OCI-LY1 (cell line): Measurements from ENCODE around the gene STK11.

ENCODE experiments used
- EZH2 ChIP-seq: fragments of 200-600 bp; sonication (generic), shearing (Covaris generic); IDR thresholded peaks from 2 replicates; pipeline ENCODE4 v1.8.0; 2017; ENCODE audit warnings: borderline replicate concordance, mixed run types, mild to moderate bottlenecking, antibody characterized with exemption, low read length, moderate library complexity, mixed read lengths
- TF ChIP-seq, protein P1 (sequence below): fragments of 200-600 bp; sonication (generic), shearing (Covaris generic); IDR thresholded peaks from 2 replicates; pipeline ENCODE4 v1.5.1; 2017; ENCODE audit warnings: mild to moderate bottlenecking, antibody characterized with exemption, low read length, moderate library complexity, mixed read lengths

DNA sequence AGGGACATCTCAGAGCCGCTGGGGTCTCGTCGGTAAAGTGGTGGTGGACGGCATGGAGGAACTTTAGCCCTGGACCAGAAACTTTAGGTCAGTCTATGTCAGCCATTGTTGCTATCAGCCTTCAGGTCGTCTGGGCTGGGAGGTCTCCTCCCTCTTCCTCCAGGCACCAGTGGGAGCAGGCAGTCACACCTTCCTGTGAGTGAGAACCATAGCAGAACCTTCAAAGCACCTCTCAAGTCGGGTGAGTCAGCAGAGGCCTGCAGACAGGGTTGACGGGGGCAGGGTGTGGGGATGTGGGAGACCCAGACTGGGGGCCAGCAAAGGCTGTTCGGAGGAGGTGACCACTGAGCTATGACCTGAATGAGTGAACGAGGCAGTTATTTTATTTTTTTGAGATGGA, 16.2 kb upstream of the STK11 start:
- TF ChIP-seq, protein P1, sequence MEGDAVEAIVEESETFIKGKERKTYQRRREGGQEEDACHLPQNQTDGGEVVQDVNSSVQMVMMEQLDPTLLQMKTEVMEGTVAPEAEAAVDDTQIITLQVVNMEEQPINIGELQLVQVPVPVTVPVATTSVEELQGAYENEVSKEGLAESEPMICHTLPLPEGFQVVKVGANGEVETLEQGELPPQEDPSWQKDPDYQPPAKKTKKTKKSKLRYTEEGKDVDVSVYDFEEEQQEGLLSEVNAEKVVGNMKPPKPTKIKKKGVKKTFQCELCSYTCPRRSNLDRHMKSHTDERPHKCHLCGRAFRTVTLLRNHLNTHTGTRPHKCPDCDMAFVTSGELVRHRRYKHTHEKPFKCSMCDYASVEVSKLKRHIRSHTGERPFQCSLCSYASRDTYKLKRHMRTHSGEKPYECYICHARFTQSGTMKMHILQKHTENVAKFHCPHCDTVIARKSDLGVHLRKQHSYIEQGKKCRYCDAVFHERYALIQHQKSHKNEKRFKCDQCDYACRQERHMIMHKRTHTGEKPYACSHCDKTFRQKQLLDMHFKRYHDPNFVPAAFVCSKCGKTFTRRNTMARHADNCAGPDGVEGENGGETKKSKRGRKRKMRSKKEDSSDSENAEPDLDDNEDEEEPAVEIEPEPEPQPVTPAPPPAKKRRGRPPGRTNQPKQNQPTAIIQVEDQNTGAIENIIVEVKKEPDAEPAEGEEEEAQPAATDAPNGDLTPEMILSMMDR = no peak
- TF ChIP-seq EZH2 = no peak
